C4-2B (cell line): ENCODE measurements around the gene TENM4.

Source experiments
- H3K27ac ChIP-seq: fragments of 450-650 bp; 2 replicates; pipeline ENCODE4 v1.5.1; 2017
- CTCF ChIP-seq: fragments of 450-650 bp; conservative IDR thresholded peaks from 2 replicates; pipeline ENCODE4 v1.5.1; 2017; ENCODE audit warnings: mild to moderate bottlenecking
- ZFX ChIP-seq: fragments of 450-650 bp; IDR thresholded peaks from 2 replicates; pipeline ENCODE4 v1.6.1; 2017

TENM4 gene

GRCh38 chr11:79219186-79220045 is 221.4 kb downstream of the TENM4 start:
- TF ChIP-seq ZFX (no peak), CTCF (no peak)
- H3K27ac ChIP-seq, result no peak overlapping the region

- no peak overlapping the region for H3K27ac ChIP-seq
- TF ChIP-seq CTCF (no peak), ZFX (no peak)
Observed at GRCh38 chr11:79212741-79213190, 228.1 kb downstream of the TENM4 start.

GRCh38 chr11:79209540-79210266 is 231.1 kb downstream of the TENM4 start:
- H3K27ac ChIP-seq, result 0 out of 2 replicates have a peak overlapping the region, but pooled peaks have one; percentile 13
- TF ChIP-seq ZFX, result no peak
- no peak for TF ChIP-seq CTCF

- no peak overlapping the region for H3K27ac ChIP-seq
- no peak for TF ChIP-seq CTCF
- TF ChIP-seq ZFX, result no peak
Observed at GRCh38 chr11:79208126-79208525, 232.7 kb downstream of the TENM4 start.

GRCh38 chr11:79206951-79207350 is 233.9 kb downstream of the TENM4 start:
- H3K27ac ChIP-seq, result no peak overlapping the region
- TF ChIP-seq CTCF (no peak), ZFX (no peak)

- no peak overlapping the region for H3K27ac ChIP-seq
- TF ChIP-seq CTCF (no peak), ZFX (no peak)
Observed at GRCh38 chr11:79205786-79206185, 235.0 kb downstream of the TENM4 start.
